ENCODE data around the gene GALE.
A peak's percentile ranks its signal among the peaks of the same experiment; 100 is the strongest.
"Not testable (repeated sequence)": the region's sequence is repeated elsewhere in the genome, so short reads cannot be mapped to it uniquely, and the experiment has no call there.

Gene GALE

GRCh38 chr1:23809751-23810171, 9.2 kb upstream of the GALE start:
- peak; percentile 72 for DNase-seq (ENCODE audit: low read depth)

GRCh38 chr1:23807453-23807852, 6.9 kb upstream of the GALE start:
- no peak for DNase-seq (ENCODE audit: low read depth)

- no peak for DNase-seq (ENCODE audit: low read depth)
These were observed 5.7 kb upstream of the GALE start for GRCh38 chr1:23806280-23806679.

- no peak for DNase-seq (ENCODE audit: low read depth)
These were observed 4.5 kb upstream of the GALE start for GRCh38 chr1:23805025-23805424.

GRCh38 chr1:23804183-23804835, 3.8 kb upstream of the GALE start:
- DNase-seq (ENCODE audit: low read depth), result no peak

- no peak for DNase-seq (ENCODE audit: low read depth)
These were observed 3.1 kb upstream of the GALE start for GRCh38 chr1:23803674-23804073.

- not testable (repeated sequence) for DNase-seq (ENCODE audit: low read depth)
These were observed 2.3 kb upstream of the GALE start for GRCh38 chr1:23802809-23803342.

- DNase-seq (ENCODE audit: low read depth), result no peak
These were observed 1.3 kb upstream of the GALE start for GRCh38 chr1:23801876-23802275.

GRCh38 chr1:23801338-23801748, 789 bp upstream of the GALE start:
- DNase-seq (ENCODE audit: low read depth), result no peak

- DNase-seq (ENCODE audit: low read depth), result no peak
These were observed 769 bp downstream of the GALE start for GRCh38 chr1:23799570-23800399.

GRCh38 chr1:23799255-23799569, 1.3 kb downstream of the GALE start:
- no peak for DNase-seq (ENCODE audit: low read depth)

GRCh38 chr1:23798662-23799142, 1.9 kb downstream of the GALE start:
- no peak for DNase-seq (ENCODE audit: low read depth)

GRCh38 chr1:23797478-23798448, 2.8 kb downstream of the GALE start:
- no peak for DNase-seq (ENCODE audit: low read depth)

GRCh38 chr1:23796466-23797271, 3.9 kb downstream of the GALE start:
- DNase-seq (ENCODE audit: low read depth), result no peak

- no peak for DNase-seq (ENCODE audit: low read depth)
These were observed 4.7 kb downstream of the GALE start for GRCh38 chr1:23795676-23796465.

- not testable (repeated sequence) for DNase-seq (ENCODE audit: low read depth)
These were observed 5.8 kb downstream of the GALE start for GRCh38 chr1:23794732-23795182.

GRCh38 chr1:23793861-23794731, 6.5 kb downstream of the GALE start:
- no peak for DNase-seq (ENCODE audit: low read depth)

GRCh38 chr1:23793018-23793781, 7.4 kb downstream of the GALE start:
- no peak for DNase-seq (ENCODE audit: low read depth)
